IPS-18a (cell line): ENCODE data around the gene TREML4.

ENCODE experiments used
- H3K27ac ChIP-seq: one replicate; pipeline ENCODE4 v1.5.1; 2013; ENCODE audit warnings: low read length
- H3K27me3 ChIP-seq: one replicate; pipeline ENCODE4 v1.6.1; 2013; ENCODE audit warnings: mild to moderate bottlenecking, low read length; ENCODE audit not compliant: control insufficient read depth, insufficient read depth
- H3K36me3 ChIP-seq: one replicate; pipeline ENCODE4 v1.6.1; 2013; ENCODE audit warnings: low read depth, low read length; ENCODE audit not compliant: control insufficient read depth
- H3K4me1 ChIP-seq: one replicate; pipeline ENCODE4 v1.6.1; 2013; ENCODE audit warnings: low read depth, low read length; ENCODE audit not compliant: control insufficient read depth
- H3K4me3 ChIP-seq: one replicate; pipeline ENCODE4 v1.5.1; 2013; ENCODE audit warnings: low read length
- H3K9ac ChIP-seq: one replicate; pipeline ENCODE4 v1.6.1; 2013; ENCODE audit warnings: mild to moderate bottlenecking, low read length, moderate library complexity
- H3K9me3 ChIP-seq: one replicate; pipeline ENCODE4 v1.6.1; 2013; ENCODE audit warnings: low read depth, low read length; ENCODE audit not compliant: control insufficient read depth

The TREML4 gene

GRCh38 chr6:41257369-41258195 is 29.4 kb downstream of the TREML4 start:
- Histone ChIP-seq H3K9ac (no peak overlapping the region), H3K27me3 (no peaks in the 10 kb centered on the region), H3K4me1 (no peaks in the 10 kb centered on the region), H3K27ac (no peak overlapping the region), H3K9me3 (no peaks in the 10 kb centered on the region), H3K4me3 (no peak overlapping the region), H3K36me3 (no peaks in the 10 kb centered on the region)

GRCh38 chr6:41258196-41258493 is 30.0 kb downstream of the TREML4 start:
- H3K27ac ChIP-seq, result no peak overlapping the region
- no peak overlapping the region for H3K9ac ChIP-seq
- no peaks in the 10 kb centered on the region for H3K36me3 ChIP-seq
- no peak overlapping the region for H3K4me3 ChIP-seq
- no peaks in the 10 kb centered on the region for H3K4me1 ChIP-seq
- H3K27me3 ChIP-seq, result no peaks in the 10 kb centered on the region
- peaks cover 2% of the 10 kb centered on the region for H3K9me3 ChIP-seq

- Histone ChIP-seq H3K9me3 (peaks cover 6% of the 10 kb centered on the region), H3K4me1 (no peaks in the 10 kb centered on the region), H3K36me3 (no peaks in the 10 kb centered on the region), H3K4me3 (no peak overlapping the region), H3K9ac (no peak overlapping the region), H3K27ac (no peak overlapping the region), H3K27me3 (no peaks in the 10 kb centered on the region)
Measured at GRCh38 chr6:41262401-41262800, 34.3 kb downstream of the TREML4 start.

- no peaks in the 10 kb centered on the region for H3K36me3 ChIP-seq
- H3K27ac ChIP-seq, result no peak overlapping the region
- peaks cover 6% of the 10 kb centered on the region for H3K9me3 ChIP-seq
- H3K4me1 ChIP-seq, result no peaks in the 10 kb centered on the region
- H3K27me3 ChIP-seq, result no peaks in the 10 kb centered on the region
- H3K4me3 ChIP-seq, result no peak overlapping the region
- H3K9ac ChIP-seq, result no peak overlapping the region
Measured at GRCh38 chr6:41263267-41263666, 35.1 kb downstream of the TREML4 start.

GRCh38 chr6:41266541-41266940 is 38.4 kb downstream of the TREML4 start:
- Histone ChIP-seq H3K27me3 (no peaks in the 10 kb centered on the region), H3K4me1 (no peaks in the 10 kb centered on the region), H3K36me3 (no peaks in the 10 kb centered on the region), H3K9ac (no peak overlapping the region), H3K4me3 (no peak overlapping the region), H3K27ac (no peak overlapping the region), H3K9me3 (peaks cover 6% of the 10 kb centered on the region)

- H3K27me3 ChIP-seq, result no peaks in the 10 kb centered on the region
- H3K36me3 ChIP-seq, result no peaks in the 10 kb centered on the region
- H3K4me3 ChIP-seq, result no peak overlapping the region
- no peak overlapping the region for H3K27ac ChIP-seq
- H3K9me3 ChIP-seq, result peaks cover under 1% of the 10 kb centered on the region
- H3K4me1 ChIP-seq, result no peaks in the 10 kb centered on the region
- H3K9ac ChIP-seq, result no peak overlapping the region
Measured at GRCh38 chr6:41268478-41268877, 40.3 kb downstream of the TREML4 start.

GRCh38 chr6:41269166-41269565 is 41.0 kb downstream of the TREML4 start:
- Histone ChIP-seq H3K36me3 (no peaks in the 10 kb centered on the region), H3K27ac (no peak overlapping the region), H3K27me3 (no peaks in the 10 kb centered on the region), H3K4me1 (no peaks in the 10 kb centered on the region), H3K9ac (no peak overlapping the region), H3K4me3 (no peak overlapping the region), H3K9me3 (no peaks in the 10 kb centered on the region)

GRCh38 chr6:41269716-41270115 is 41.6 kb downstream of the TREML4 start:
- no peaks in the 10 kb centered on the region for H3K4me1 ChIP-seq
- H3K36me3 ChIP-seq, result no peaks in the 10 kb centered on the region
- H3K9me3 ChIP-seq, result no peaks in the 10 kb centered on the region
- H3K27ac ChIP-seq, result no peak overlapping the region
- no peak overlapping the region for H3K9ac ChIP-seq
- no peak overlapping the region for H3K4me3 ChIP-seq
- H3K27me3 ChIP-seq, result no peaks in the 10 kb centered on the region

- H3K27ac ChIP-seq, result no peak overlapping the region
- no peaks in the 10 kb centered on the region for H3K4me1 ChIP-seq
- no peaks in the 10 kb centered on the region for H3K27me3 ChIP-seq
- H3K4me3 ChIP-seq, result no peak overlapping the region
- no peaks in the 10 kb centered on the region for H3K36me3 ChIP-seq
- no peaks in the 10 kb centered on the region for H3K9me3 ChIP-seq
- no peak overlapping the region for H3K9ac ChIP-seq
Measured at GRCh38 chr6:41271901-41272395, 43.8 kb downstream of the TREML4 start.

GRCh38 chr6:41272591-41273240 is 44.6 kb downstream of the TREML4 start:
- Histone ChIP-seq H3K4me3 (no peak overlapping the region), H3K27ac (no peak overlapping the region), H3K27me3 (no peaks in the 10 kb centered on the region), H3K36me3 (no peaks in the 10 kb centered on the region), H3K9ac (no peak overlapping the region), H3K9me3 (no peaks in the 10 kb centered on the region), H3K4me1 (no peaks in the 10 kb centered on the region)

GRCh38 chr6:41273714-41274113 is 45.6 kb downstream of the TREML4 start:
- Histone ChIP-seq H3K27ac (no peak overlapping the region), H3K4me3 (no peak overlapping the region), H3K36me3 (no peaks in the 10 kb centered on the region), H3K27me3 (no peaks in the 10 kb centered on the region), H3K9me3 (no peaks in the 10 kb centered on the region), H3K9ac (no peak overlapping the region), H3K4me1 (peaks cover 3% of the 10 kb centered on the region)

- H3K9ac ChIP-seq, result no peak overlapping the region
- no peaks in the 10 kb centered on the region for H3K27me3 ChIP-seq
- H3K4me1 ChIP-seq, result peaks cover 5% of the 10 kb centered on the region
- no peaks in the 10 kb centered on the region for H3K9me3 ChIP-seq
- no peaks in the 10 kb centered on the region for H3K36me3 ChIP-seq
- H3K4me3 ChIP-seq, result no peak overlapping the region
- no peak overlapping the region for H3K27ac ChIP-seq
Measured at GRCh38 chr6:41274256-41274655, 46.1 kb downstream of the TREML4 start.
